GM21619 (cell line): ENCODE results near the gene NCR2.

Experiments used
- ATAC-seq: cut with Tn5 transposase; IDR thresholded peaks from one replicate; pipeline ENCODE4 v1.9.1; 2021; ENCODE audit not compliant: unreplicated experiment

Gene NCR2

GRCh38 chr6:41358503-41358902 is 23.1 kb downstream of the NCR2 start:
- ATAC-seq, result no peak

- no peak for ATAC-seq
Observed at GRCh38 chr6:41359617-41360313, 24.4 kb downstream of the NCR2 start.

- no peak for ATAC-seq
Observed at GRCh38 chr6:41360314-41360685, 24.9 kb downstream of the NCR2 start.

GRCh38 chr6:41366150-41366549 is 30.7 kb downstream of the NCR2 start:
- ATAC-seq, result no peak

GRCh38 chr6:41367061-41367460 is 31.7 kb downstream of the NCR2 start:
- ATAC-seq, result no peak

GRCh38 chr6:41367700-41368099 is 32.3 kb downstream of the NCR2 start:
- no peak for ATAC-seq

GRCh38 chr6:41370488-41371111 is 35.2 kb downstream of the NCR2 start:
- ATAC-seq, result no peak

GRCh38 chr6:41371461-41371991 is 36.1 kb downstream of the NCR2 start:
- ATAC-seq, result no peak

- ATAC-seq, result no peak
Observed at GRCh38 chr6:41371992-41372831, 36.8 kb downstream of the NCR2 start.

GRCh38 chr6:41372832-41373626 is 37.6 kb downstream of the NCR2 start:
- ATAC-seq, result no peak

- no peak for ATAC-seq
Observed at GRCh38 chr6:41373627-41373918, 38.2 kb downstream of the NCR2 start.

- no peak for ATAC-seq
Observed at GRCh38 chr6:41373919-41374617, 38.7 kb downstream of the NCR2 start.

GRCh38 chr6:41374618-41375590 is 39.5 kb downstream of the NCR2 start:
- no peak for ATAC-seq

GRCh38 chr6:41375598-41376151 is 40.3 kb downstream of the NCR2 start:
- ATAC-seq, result no peak

GRCh38 chr6:41376176-41376575 is 40.8 kb downstream of the NCR2 start:
- no peak for ATAC-seq

- ATAC-seq, result no peak
Observed at GRCh38 chr6:41377071-41377470, 41.7 kb downstream of the NCR2 start.

GRCh38 chr6:41379306-41379705 is 43.9 kb downstream of the NCR2 start:
- ATAC-seq, result no peak

GRCh38 chr6:41386594-41386993 is 51.2 kb downstream of the NCR2 start:
- ATAC-seq, result no peak

- no peak for ATAC-seq
Observed at GRCh38 chr6:41392246-41392645, 56.8 kb downstream of the NCR2 start.
